ENCODE results near the gene IKZF3.

- TF ChIP-seq, protein P1, sequence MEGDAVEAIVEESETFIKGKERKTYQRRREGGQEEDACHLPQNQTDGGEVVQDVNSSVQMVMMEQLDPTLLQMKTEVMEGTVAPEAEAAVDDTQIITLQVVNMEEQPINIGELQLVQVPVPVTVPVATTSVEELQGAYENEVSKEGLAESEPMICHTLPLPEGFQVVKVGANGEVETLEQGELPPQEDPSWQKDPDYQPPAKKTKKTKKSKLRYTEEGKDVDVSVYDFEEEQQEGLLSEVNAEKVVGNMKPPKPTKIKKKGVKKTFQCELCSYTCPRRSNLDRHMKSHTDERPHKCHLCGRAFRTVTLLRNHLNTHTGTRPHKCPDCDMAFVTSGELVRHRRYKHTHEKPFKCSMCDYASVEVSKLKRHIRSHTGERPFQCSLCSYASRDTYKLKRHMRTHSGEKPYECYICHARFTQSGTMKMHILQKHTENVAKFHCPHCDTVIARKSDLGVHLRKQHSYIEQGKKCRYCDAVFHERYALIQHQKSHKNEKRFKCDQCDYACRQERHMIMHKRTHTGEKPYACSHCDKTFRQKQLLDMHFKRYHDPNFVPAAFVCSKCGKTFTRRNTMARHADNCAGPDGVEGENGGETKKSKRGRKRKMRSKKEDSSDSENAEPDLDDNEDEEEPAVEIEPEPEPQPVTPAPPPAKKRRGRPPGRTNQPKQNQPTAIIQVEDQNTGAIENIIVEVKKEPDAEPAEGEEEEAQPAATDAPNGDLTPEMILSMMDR (IDR thresholded peaks at IDR 0.05) = no peak
- TF ChIP-seq POLR2A (IDR thresholded peaks at IDR 0.05) = no peak
These were observed 3.2 kb upstream of the IKZF3 start for GRCh38 chr17:39867084-39867879.

Data from thyroid gland (tissue), 4 donors.